HL-60 (cell line): ENCODE results near the gene TMEM45A.
"Not testable (repeated sequence)": the region's sequence is repeated elsewhere in the genome, so short reads cannot be mapped to it uniquely, and the experiment has no call there.

Experiments
- CTCF ChIP-seq: IDR thresholded peaks from one replicate; pipeline ENCODE4 v1.5.1; 2011; ENCODE audit warnings: low read length, control low read depth, inconsistent platforms; ENCODE audit not compliant: insufficient read depth
- REST ChIP-seq: IDR thresholded peaks from 2 replicates; pipeline ENCODE4 v1.6.1; 2012; ENCODE audit warnings: low read depth; ENCODE audit not compliant: insufficient replicate concordance

GRCh38 chr3:100477851-100478360 lies 14.5 kb upstream of the TMEM45A start:
- TF ChIP-seq CTCF, REST: not testable (repeated sequence)
